Measurements from ENCODE around the gene HEATR5A.
"Not testable (repeated sequence)": the region's sequence is repeated elsewhere in the genome, so short reads cannot be mapped to it uniquely, and the experiment has no call there.

- TF ChIP-seq CTCF (conservative IDR thresholded peaks at IDR 0.05; ENCODE audit: low read depth in 2 of 2); REST (IDR thresholded peaks at IDR 0.05; ENCODE audit: unreplicated experiment); EZH2phosphoT487 (IDR thresholded peaks at IDR 0.05; ENCODE audit: unreplicated experiment); EZH2 (IDR thresholded peaks at IDR 0.05; ENCODE audit: low read depth, unreplicated experiment); CREB1 (CRISPR knock-in tag; IDR thresholded peaks at IDR 0.05; ENCODE audit: low read depth); POLR2AphosphoS5 (IDR thresholded peaks at IDR 0.05; ENCODE audit: low read depth); STAT1 (IDR thresholded peaks at IDR 0.05; ENCODE audit: unreplicated experiment); JUNB (IDR thresholded peaks at IDR 0.05; ENCODE audit: unreplicated experiment): not testable (repeated sequence)
These were observed 178.0 kb downstream of the HEATR5A start for GRCh38 chr14:31242161-31242940.

All from GM23338 (cell line).